ENCODE results near the gene WDR62. TPM values are rescaled to one million over a fixed set of nuclear protein-coding genes. Genes with fewer than 3 reads are reported as not detected.

The WDR62 gene
- total and polyA plus RNA-seq, 2 of the 8 experiments (the other 6 are each of a cell fraction or from before 2014, with no cell fraction given) = 28.2 to 39.5 TPM

DNA sequence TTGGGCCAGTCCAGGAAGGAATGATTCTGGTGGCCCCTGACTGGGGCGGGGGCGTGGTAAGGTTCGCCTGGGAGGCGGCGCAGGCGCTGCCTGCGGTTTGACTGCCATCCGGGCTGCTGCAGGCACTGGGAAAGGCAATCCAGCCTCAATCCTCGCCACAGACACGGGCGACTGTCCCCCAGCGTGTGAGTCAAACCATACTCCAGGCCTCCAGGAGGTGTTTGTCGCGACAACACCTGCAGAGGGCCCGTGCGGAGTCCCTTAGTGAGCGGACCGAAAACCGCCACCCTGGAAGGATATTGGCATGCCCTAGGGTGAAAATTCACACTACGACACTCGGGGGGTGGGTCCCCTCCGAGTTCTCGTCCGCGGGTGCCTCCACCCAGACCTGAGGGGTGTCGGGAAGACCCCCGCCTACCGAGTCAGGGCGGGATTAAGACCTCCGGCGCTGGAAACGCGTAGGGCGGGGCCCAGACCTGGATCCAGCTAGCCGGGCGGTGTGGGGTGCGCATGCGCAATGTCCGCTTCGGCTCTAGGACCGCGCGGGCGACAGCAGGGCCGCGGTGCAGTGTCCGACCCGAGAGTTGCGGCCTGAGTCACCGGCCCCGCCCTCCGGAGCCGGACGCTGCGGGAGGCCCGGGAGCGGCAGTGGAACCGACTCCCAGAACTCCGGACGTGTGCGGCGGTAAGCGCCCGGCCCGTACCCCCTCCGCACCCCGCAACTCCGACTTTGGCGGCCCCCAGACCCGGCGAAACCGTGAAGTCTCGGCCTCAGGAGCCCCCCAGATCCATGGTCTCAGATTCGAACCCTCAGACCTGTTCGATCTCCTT lies 85.0 kb downstream of the WDR62 start, which contains the start of gene CAPNS1:
CAPNS1 (plus strand) TSS at position 594 of the 831 bp plus-strand sequence. CDS start 946 bp downstream, outside the sequence.
- Histone ChIP-seq H3K79me1 (ENCODE audit: low read depth, low read length) (peaks cover 3% of the 10 kb centered on the region), H3K4ac (replicated peaks; ENCODE audit: insufficient read length, low read depth, low read length) (peak within 1 kb of the TSS; percentile 84), H2AFZ (ENCODE audit: low read length) (peak within 1 kb of the TSS; percentile 23; the same call in 1 of the 2 replicates), H3K18ac (ENCODE audit: extremely low read depth, low read length) (peak within 1 kb of the TSS; percentile 90), H3K9ac (replicated peaks in 1 of 4; ENCODE audit: extremely low read depth in 1 of 4, low read depth in 3 of 4, low read length in 3 of 4) (peak within 1 kb of the TSS; percentile 71 to 83 (median 76)), H3K14ac (ENCODE audit: insufficient read length) (no peak within 1 kb of the TSS), H4K5ac (ENCODE audit: insufficient read length, low read depth, low read length) (peak within 1 kb of the TSS; percentile 85), H3K27me3 (replicated peaks in 1 of 4; ENCODE audit: control insufficient read depth in 3 of 4, extremely low read depth in 1 of 4, insufficient read depth in 3 of 4, low read length in 3 of 4) (no peaks in the 10 kb centered on the region), H2AK5ac (ENCODE audit: low read depth, low read length) (no peak within 1 kb of the TSS), H2BK20ac (ENCODE audit: low read length) (no peak within 1 kb of the TSS), H3K4me3 (ENCODE audit: extremely low read depth in 1 of 4, insufficient read depth in 2 of 4, low read depth in 3 of 4, low read length in 4 of 4) (peak within 1 kb of the TSS; percentile 89 to 98 (median 97)), H4K91ac (replicated peaks; ENCODE audit: insufficient read length, low read length) (peak within 1 kb of the TSS; percentile 88), H3K23me2 (ENCODE audit: low read depth, low read length) (peaks cover 13% of the 10 kb centered on the region; the same call in 1 of the 2 replicates), H3K9me3 (ENCODE audit: insufficient read depth in 2 of 2, low read depth in 1 of 2, low read length in 1 of 2) (no peaks in the 10 kb centered on the region), H4K20me1 (replicated peaks in 1 of 2; ENCODE audit: control insufficient read depth in 1 of 2, insufficient read depth in 2 of 2, low read length in 2 of 2) (peaks cover 0 to 3% of the 10 kb centered on the region in 2 experiments), H3K36me3 (ENCODE audit: control insufficient read depth in 2 of 4, insufficient read depth in 4 of 4, low read length in 3 of 4) (peaks cover 6 to 17% (median 14%) of the 10 kb centered on the region in 4 experiments), H2BK15ac (ENCODE audit: low read length) (0 out of 2 replicates have a peak within 1 kb of the TSS, but pooled peaks have one; percentile 65), H3K4me2 (ENCODE audit: insufficient read depth in 1 of 2, low read depth in 2 of 2, low read length in 2 of 2) (peak within 1 kb of the TSS; percentile 78 to 96), H4K8ac (ENCODE audit: extremely low read depth, insufficient read depth, low read length) (peak within 1 kb of the TSS; percentile 75), H3K56ac (replicated peaks; ENCODE audit: insufficient read length, low read depth, low read length) (peak within 1 kb of the TSS; percentile 79), H3K79me2 (ENCODE audit: control insufficient read depth in 1 of 2, insufficient read depth in 2 of 2, low read length in 2 of 2) (peaks cover 0 to 12% of the 10 kb centered on the region in 2 experiments; a peak in 1 of 4 replicates), H3K27ac (ENCODE audit: low read depth, low read length) (peak within 1 kb of the TSS; percentile 36; the same call in 1 of the 2 replicates), H2BK5ac (ENCODE audit: low read depth, low read length) (peak within 1 kb of the TSS; percentile 90; the same call in 1 of the 2 replicates), H3K4me1 (replicated peaks in 1 of 4; ENCODE audit: control insufficient read depth in 3 of 4, insufficient read depth in 4 of 4, low read length in 3 of 4) (peaks cover 0 to 6% (median 5%) of the 10 kb centered on the region in 4 experiments; a peak in 3 of 7 replicates), H3K23ac (ENCODE audit: insufficient read length) (no peak within 1 kb of the TSS), H2BK120ac (replicated peaks; ENCODE audit: low read depth, low read length) (peak within 1 kb of the TSS; percentile 63), H2BK12ac (ENCODE audit: low read depth, low read length) (0 out of 2 replicates have a peak within 1 kb of the TSS, but pooled peaks have one; percentile 63)
- CTCF ChIA-PET (ENCODE audit: partially characterized antibody) = interaction anchor here (1.0 to 2.7 kb wide), 6 partner anchors 11 to 33 kb away, joined by 3 to 18 read pairs (median 4); no protein-coding TSS in a partner anchor
- POLR2A ChIA-PET (ENCODE audit: partially characterized antibody) = interaction anchor here (0.6 to 2.0 kb wide), 13 partner anchors 10 to 1260 kb away, joined by 3 to 13 read pairs (median 4); partner anchors contain the start of genes THAP8, WDR62, ZNF146 and ZNF565
- FAIRE-seq (no peak), DNase-seq (ENCODE audit: low read depth in 1 of 2, low spot score in 2 of 2) (peak; percentile 91 to 98)
- WGBS, 2 experiments (ENCODE audit: extremely low coverage in 1 of 2, insufficient coverage in 1 of 2, insufficient read length in 1 of 2, insufficient replicate concordance in 2 of 2, low coverage in 1 of 2, low lambda C conversion rate in 2 of 2, missing lambda C conversion rate in 1 of 2) = 5% methylated on average over 30 of the region's 75 CpGs; no CpG with 5 or more reads in 1 of the 2 experiments
- TF ChIP-seq KDM4A (IDR thresholded peaks at IDR 0.05; ENCODE audit: low read depth, low read length, severe bottlenecking) (peak; percentile 60), ASH2L (IDR thresholded peaks at IDR 0.05; ENCODE audit: low read length) (peak; percentile 78), TAF1 (IDR thresholded peaks at IDR 0.05; ENCODE audit: low read depth, low read length) (peak; percentile 67), EP300 (IDR thresholded peaks at IDR 0.05; ENCODE audit: borderline replicate concordance in 1 of 2, low read depth in 2 of 2, low read length in 2 of 2) (peak in 1 of 2 experiments; percentile 16; a peak in 1 of 3 replicates), POLR2A (IDR thresholded peaks at IDR 0.05; ENCODE audit: control extremely low read depth in 1 of 2, low read depth in 2 of 2, low read length in 2 of 2) (peak in 1 of 2 experiments; percentile 72; a peak in 1 of 3 replicates), KDM1A (IDR thresholded peaks at IDR 0.05; ENCODE audit: borderline replicate concordance, low read length) (peak; percentile 28; the same call in 1 of the 2 replicates), RXRA (IDR thresholded peaks at IDR 0.05; ENCODE audit: insufficient read depth, low read depth, low read length) (no peak), SIN3A (conservative IDR thresholded peaks at IDR 0.05 in 1 of 2, IDR thresholded peaks at IDR 0.05 in 1 of 2; ENCODE audit: low read depth in 1 of 2, low read length in 2 of 2) (peak; percentile 46 to 68; a peak in 2 of 4 replicates), SIRT6 (IDR thresholded peaks at IDR 0.05; ENCODE audit: low read length) (no peak)
- TF ChIP-seq, protein P1, sequence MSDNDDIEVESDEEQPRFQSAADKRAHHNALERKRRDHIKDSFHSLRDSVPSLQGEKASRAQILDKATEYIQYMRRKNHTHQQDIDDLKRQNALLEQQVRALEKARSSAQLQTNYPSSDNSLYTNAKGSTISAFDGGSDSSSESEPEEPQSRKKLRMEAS (IDR thresholded peaks at IDR 0.05) = peak; percentile 50
